K562 (cell line): ENCODE results near the gene PARD3B. TPM values are rescaled to one million over a fixed set of nuclear protein-coding genes. Genes with fewer than 3 reads are reported as not detected.

Experiments
- ATAC-seq: fragments of 200-7000 bp; cut with Tn5 transposase; 3 replicates; pipeline ENCODE4 v1.9.1; 2020; ENCODE audit warnings: moderate library complexity
- BruUV-seq: library from RNA; stranded (reverse); fragments of 400-500 nt; replicated peaks from 2 replicates; lab custom pipeline; 2021; lab: Mats Ljungman, UMichigan
- CTCF ChIA-PET: fragments of 300-600 bp; formaldehyde crosslinking; extraction: SDS; loops from one replicate; lab custom pipeline; 2021; ENCODE audit warnings: low intra/inter-chr PET ratio; lab: Yijun Ruan, JAX
- POLR2A ChIA-PET: fragments of 300-600, 350-650 bp; sonication (Branson Sonifier 250); formaldehyde crosslinking; extraction: SDS; loops from one replicate; lab custom pipeline; 2021; ENCODE audit warnings: antibody characterized with exemption, inconsistent platforms; lab: Yijun Ruan, JAX
- DNase-seq, 4 experiments: peaks; one replicate each; pipeline versions ENCODE4 v3.0.0 to v3.0.0-alpha.2; 2011 to 2018; ENCODE audit warnings: low spot score in 3 of 4, mixed read lengths in 3 of 4; ENCODE audit errors: extremely low read depth in 1 of 4
- FAIRE-seq: peaks from 2 replicates; lab custom pipeline; 2011; peaks lifted over from hg19 to GRCh38; lab: Jason Lieb, UNC
- H2AFZ ChIP-seq: 2 replicates; pipeline ENCODE4 v1.6.0; 2011; ENCODE audit warnings: low read depth, low read length, control low read depth, inconsistent platforms
- H3K27ac ChIP-seq: fragments of 200-600 bp; 3 replicates; pipeline ENCODE4 v1.8.0; 2011; ENCODE audit warnings: low read depth, mild to moderate bottlenecking, control low read depth, inconsistent platforms, low read length, moderate library complexity, mixed read lengths; ENCODE audit errors: extremely low read depth
- H3K27me3 ChIP-seq, 2 experiments: fragments of 300-600 bp in 1 of 2; 2 replicates in 1 of 2; 3 replicates in 1 of 2; pipeline versions ENCODE4 v1.6.0 to v1.8.0; 2011; ENCODE audit warnings: inconsistent platforms in 2 of 2, low read length in 2 of 2, mild to moderate bottlenecking in 1 of 2, mixed read lengths in 1 of 2, moderate library complexity in 1 of 2; ENCODE audit not compliant: control insufficient read depth in 2 of 2, insufficient read depth in 2 of 2
- H3K36me3 ChIP-seq: fragments of 300-600 bp; 3 replicates; pipeline ENCODE4 v1.8.0; 2011; ENCODE audit warnings: mild to moderate bottlenecking, low read length, inconsistent platforms; ENCODE audit not compliant: control insufficient read depth, insufficient read depth
- H3K4me1 ChIP-seq, 2 experiments: fragments of 200-600 bp in 1 of 2; replicated peaks in 1 of 2; 2 replicates in 1 of 2; 3 replicates in 1 of 2; pipeline versions ENCODE4 v1.5.1 to v1.8.0; 2011; ENCODE audit warnings: inconsistent platforms in 2 of 2, low read length in 2 of 2, mild to moderate bottlenecking in 1 of 2, mixed read lengths in 1 of 2, moderate library complexity in 1 of 2; ENCODE audit not compliant: control insufficient read depth in 2 of 2, insufficient read depth in 2 of 2
- H3K4me2 ChIP-seq: 2 replicates; pipeline ENCODE4 v1.6.1; 2011; ENCODE audit warnings: low read length, control low read depth, inconsistent platforms, mixed read lengths; ENCODE audit not compliant: insufficient read depth
- H3K4me3 ChIP-seq: fragments of 200-600 bp; sonication (generic), shearing (Covaris generic); 2 replicates; pipeline ENCODE4 v1.5.1; 2016; ENCODE audit warnings: control low read depth, inconsistent platforms
- H3K79me2 ChIP-seq: fragments of 200-600 bp; 3 replicates; pipeline ENCODE4 v1.8.0; 2011; ENCODE audit warnings: low read length, inconsistent platforms; ENCODE audit not compliant: control insufficient read depth, insufficient read depth
- H3K9ac ChIP-seq, 2 experiments: 2 replicates each; pipeline versions ENCODE4 v1.6.0 to v1.6.1; 2011; ENCODE audit warnings: low read depth in 2 of 2, low read length in 2 of 2, control low read depth in 1 of 2, inconsistent platforms in 1 of 2, mild to moderate bottlenecking in 1 of 2, mixed read lengths in 1 of 2; ENCODE audit not compliant: insufficient read depth in 1 of 2
- H3K9me1 ChIP-seq: one replicate; pipeline ENCODE4 v1.6.0; 2011; ENCODE audit warnings: inconsistent platforms, mild to moderate bottlenecking, low read length, moderate library complexity; ENCODE audit not compliant: control insufficient read depth, insufficient read depth
- H3K9me3 ChIP-seq: replicated peaks from 2 replicates; pipeline ENCODE4 v1.5.1; 2011; ENCODE audit warnings: low read depth, low read length, inconsistent platforms; ENCODE audit not compliant: control insufficient read depth, insufficient read depth
- H4K20me1 ChIP-seq: replicated peaks from 2 replicates; pipeline ENCODE4 v1.6.1; 2011; ENCODE audit warnings: low read length, inconsistent platforms, mixed read lengths; ENCODE audit not compliant: control insufficient read depth, insufficient read depth
- GATAD2A ChIP-seq: fragments of 450-650 bp; IDR thresholded peaks from 2 replicates; pipeline ENCODE4 v1.6.1; 2017
- IFI16 ChIP-seq: fragments of 250-450 bp; sonication (Bioruptor Pico); IDR thresholded peaks from 2 replicates; pipeline ENCODE4 v2.1.2; 2022; ENCODE audit warnings: mild to moderate bottlenecking, inconsistent platforms
- SNIP1 ChIP-seq: fragments of 450-650 bp; IDR thresholded peaks from 2 replicates; pipeline ENCODE4 v1.7.1; 2017; ENCODE audit warnings: low read depth, mild to moderate bottlenecking
- ZNF124 ChIP-seq: sonication (generic); formaldehyde crosslinking; IDR thresholded peaks from 2 replicates; pipeline ENCODE4 v1.8.1; 2022; ENCODE audit warnings: missing genetic modification reagents
- ZNF398 ChIP-seq: fragments of 250-450 bp; sonication (Bioruptor Pico); IDR thresholded peaks from 2 replicates; pipeline ENCODE4 v1.8.0; 2021; ENCODE audit warnings: moderate library complexity, mild to moderate bottlenecking, inconsistent platforms
- WGBS: fragments of 100-300 bp; shearing (Covaris generic); methylation state at CpG from one replicate; pipeline ENCODE4 v1.1.6; 2016; ENCODE audit warnings: low coverage, mixed read lengths; ENCODE audit not compliant: insufficient coverage; ENCODE audit errors: missing lambda C conversion rate; 5-methylcytosine and 5-hydroxymethylcytosine counted together
- in situ Hi-C: fragments of 300-500 bp; cut with MboI; formaldehyde crosslinking; loops from 4 replicates; pipeline ENCODE4 v1.15.0; 2018; ENCODE audit warnings: inconsistent platforms, mixed read lengths
- intact Hi-C: fragments of 100-400 bp; cut with micrococcal nuclease; formaldehyde crosslinking; loops from 2 replicates; pipeline ENCODE4 v1.14.2; 2022
- polyA plus RNA-seq, 8 experiments: library from polyadenylated mRNA; depleted of rRNA in 4 of 8; stranded (reverse) in 5 of 8; unstranded in 3 of 8; fragments of >200 nt; fragmentation: Nextera tagmentation in 2 of 8; fragmentation: Illumina TruSeq in 1 of 8; extraction: Ambion mirVana in 2 of 8; extraction: Trizol in 1 of 8; gene quantifications; 2 replicates each; pipeline versions ENCODE4 v1.2.1 to v1.2.3, GENCODE V29; 2011 to 2014; ENCODE audit warnings: inconsistent platforms in 1 of 8, missing spikeins in 1 of 8
- total RNA-seq, 7 experiments: library from RNA; depleted of rRNA in 6 of 7; stranded (reverse); fragments of >200 nt in 6 of 7; fragmentation: Illumina TruSeq in 2 of 7; extraction: Trizol in 2 of 7; gene quantifications; 2 replicates each; pipeline versions ENCODE4 v1.2.1 to v1.2.3, GENCODE V29; 2011 to 2021; ENCODE audit warnings: low replicate concordance in 1 of 7

The PARD3B gene
- total and polyA plus RNA-seq, 9 of the 15 experiments (the other 6 are each of a cell fraction or from before 2014, with no cell fraction given) = 0.15 to 3.0 (median 1.1) TPM

GRCh38 chr2:204834716-204835384 is 289.6 kb downstream of the PARD3B start:
- Histone ChIP-seq H4K20me1 (no peaks in the 10 kb centered on the region), H3K4me1 (no peaks in the 10 kb centered on the region), H3K9ac (no peak overlapping the region), H2AFZ (no peak overlapping the region), H3K27me3 (no peaks in the 10 kb centered on the region), H3K4me2 (no peak overlapping the region), H3K36me3 (no peaks in the 10 kb centered on the region), H3K9me3 (no peaks in the 10 kb centered on the region), H3K9me1 (no peaks in the 10 kb centered on the region), H3K27ac (no peak overlapping the region), H3K4me3 (no peak overlapping the region), H3K79me2 (no peaks in the 10 kb centered on the region)
- 24% methylated on average over 3 of the region's 3 CpGs for WGBS
- intact Hi-C loops (no loop called here), in situ Hi-C loops (no loop called here)
- no TSS peak for BruUV-seq
- CTCF ChIA-PET = no interaction called here
- POLR2A ChIA-PET = no interaction called here
- FAIRE-seq (no peak), ATAC-seq (no peak), DNase-seq (no peak)
- no peak for TF ChIP-seq GATAD2A
- TF ChIP-seq ZNF398 (CRISPR knock-in tag) = no peak

GRCh38 chr2:204835786-204836185 is 290.5 kb downstream of the PARD3B start:
- no peak overlapping the region for H3K4me2 ChIP-seq
- POLR2A ChIA-PET = no interaction called here
- no peak overlapping the region for H3K27ac ChIP-seq
- DNase-seq = no peak
- intact Hi-C loops (no loop called here), in situ Hi-C loops (no loop called here)
- TF ChIP-seq SNIP1 = no peak
- TF ChIP-seq ZNF124 (CRISPR knock-in tag) = no peak
- TF ChIP-seq IFI16 (CRISPR knock-in tag) = no peak
- 19% methylated on average over 3 of the region's 3 CpGs for WGBS
- no peak for ATAC-seq
- BruUV-seq = no TSS peak
- H2AFZ ChIP-seq = no peak overlapping the region
- no peaks in the 10 kb centered on the region for H3K79me2 ChIP-seq
- H3K36me3 ChIP-seq = no peaks in the 10 kb centered on the region
- H3K4me3 ChIP-seq = no peak overlapping the region
- H3K9me3 ChIP-seq = no peaks in the 10 kb centered on the region
- no peaks in the 10 kb centered on the region for H4K20me1 ChIP-seq
- no peaks in the 10 kb centered on the region for H3K9me1 ChIP-seq
- H3K27me3 ChIP-seq = no peaks in the 10 kb centered on the region
- FAIRE-seq = no peak
- no peak overlapping the region for H3K9ac ChIP-seq
- no peaks in the 10 kb centered on the region for H3K4me1 ChIP-seq
- CTCF ChIA-PET = no interaction called here
